ENCODE data around the gene CEMIP. TPM values are rescaled to one million over a fixed set of nuclear protein-coding genes. Genes with fewer than 3 reads are reported as not detected.

Gene CEMIP
- total RNA-seq, 6 experiments from 2014 or later = 5.8 to 53.2 (median 48.3) TPM

DNA sequence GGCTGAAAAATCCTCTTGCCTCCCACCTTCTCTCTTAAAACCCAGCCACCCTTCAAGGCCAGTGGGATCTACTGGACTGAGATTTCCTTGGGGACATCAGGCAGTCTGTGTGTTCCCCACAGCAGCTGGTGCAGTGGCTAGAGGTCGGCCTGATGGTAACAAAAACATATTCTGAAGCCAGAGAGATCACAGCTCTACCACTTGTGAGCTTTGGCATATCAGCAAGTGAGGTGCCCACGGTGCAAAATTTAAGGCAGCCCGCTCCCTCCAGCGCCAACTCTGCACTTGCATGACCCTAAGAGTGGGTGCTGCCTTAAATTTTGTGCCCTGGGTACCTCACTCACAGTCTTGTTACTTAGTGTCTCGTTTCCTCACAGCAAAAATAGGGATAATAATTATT, 113.2 kb downstream of the CEMIP start:
- no peak overlapping the region for H3K4me3 Mint-ChIP-seq
- H3K27ac Mint-ChIP-seq = no peak overlapping the region
- peaks cover 6% of the 10 kb centered on the region; the same call in 1 of the 2 replicates for H3K9me3 Mint-ChIP-seq
- H3K36me3 Mint-ChIP-seq (ENCODE audit: low read depth) = peaks cover 15% of the 10 kb centered on the region
- H3K27me3 Mint-ChIP-seq (ENCODE audit: insufficient read depth) = peaks cover 4% of the 10 kb centered on the region; the same call in 1 of the 2 replicates
- no peak for DNase-seq
- peaks cover 17% of the 10 kb centered on the region; the same call in 1 of the 2 replicates for H3K4me1 Mint-ChIP-seq (ENCODE audit: low read depth)
- TF ChIP-seq, protein P1, sequence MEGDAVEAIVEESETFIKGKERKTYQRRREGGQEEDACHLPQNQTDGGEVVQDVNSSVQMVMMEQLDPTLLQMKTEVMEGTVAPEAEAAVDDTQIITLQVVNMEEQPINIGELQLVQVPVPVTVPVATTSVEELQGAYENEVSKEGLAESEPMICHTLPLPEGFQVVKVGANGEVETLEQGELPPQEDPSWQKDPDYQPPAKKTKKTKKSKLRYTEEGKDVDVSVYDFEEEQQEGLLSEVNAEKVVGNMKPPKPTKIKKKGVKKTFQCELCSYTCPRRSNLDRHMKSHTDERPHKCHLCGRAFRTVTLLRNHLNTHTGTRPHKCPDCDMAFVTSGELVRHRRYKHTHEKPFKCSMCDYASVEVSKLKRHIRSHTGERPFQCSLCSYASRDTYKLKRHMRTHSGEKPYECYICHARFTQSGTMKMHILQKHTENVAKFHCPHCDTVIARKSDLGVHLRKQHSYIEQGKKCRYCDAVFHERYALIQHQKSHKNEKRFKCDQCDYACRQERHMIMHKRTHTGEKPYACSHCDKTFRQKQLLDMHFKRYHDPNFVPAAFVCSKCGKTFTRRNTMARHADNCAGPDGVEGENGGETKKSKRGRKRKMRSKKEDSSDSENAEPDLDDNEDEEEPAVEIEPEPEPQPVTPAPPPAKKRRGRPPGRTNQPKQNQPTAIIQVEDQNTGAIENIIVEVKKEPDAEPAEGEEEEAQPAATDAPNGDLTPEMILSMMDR (IDR thresholded peaks at IDR 0.05) = no peak

GRCh38 chr15:80893777-80894176, 114.6 kb downstream of the CEMIP start:
- no peak overlapping the region for H3K27ac Mint-ChIP-seq
- H3K9me3 Mint-ChIP-seq = peaks cover 6% of the 10 kb centered on the region; the same call in 1 of the 2 replicates
- DNase-seq = no peak
- peaks cover 19% of the 10 kb centered on the region; the same call in 1 of the 2 replicates for H3K4me1 Mint-ChIP-seq (ENCODE audit: low read depth)
- H3K27me3 Mint-ChIP-seq (ENCODE audit: insufficient read depth) = no peaks in the 10 kb centered on the region; the same call in 1 of the 2 replicates
- H3K4me3 Mint-ChIP-seq = no peak overlapping the region
- peaks cover 15% of the 10 kb centered on the region for H3K36me3 Mint-ChIP-seq (ENCODE audit: low read depth)
- TF ChIP-seq, protein P1 (IDR thresholded peaks at IDR 0.05) = no peak

- H3K4me1 Mint-ChIP-seq (ENCODE audit: low read depth) = peaks cover 19% of the 10 kb centered on the region; the same call in 1 of the 2 replicates
Observed at GRCh38 chr15:80895091-80895490, 115.9 kb downstream of the CEMIP start.

DNA sequence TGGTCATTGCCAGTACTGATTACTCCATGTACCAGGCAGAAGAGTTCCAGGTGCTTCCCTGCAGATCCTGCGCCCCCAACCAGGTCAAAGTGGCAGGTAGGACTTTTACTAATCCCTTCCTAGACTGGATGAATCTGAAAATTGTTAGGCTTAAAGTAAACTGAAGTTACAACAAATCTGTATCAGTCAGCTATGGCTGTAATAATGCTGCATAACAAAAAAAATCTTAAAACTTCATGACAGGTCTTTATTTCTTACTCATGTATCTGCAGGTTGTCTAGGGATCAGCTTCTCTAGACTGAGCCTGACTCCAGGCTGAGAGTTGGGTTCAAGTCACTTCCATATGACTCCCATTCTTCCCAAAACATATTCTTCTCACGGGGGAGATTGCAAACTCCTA, 116.8 kb downstream of the CEMIP start:
- no peak overlapping the region for H3K4me3 Mint-ChIP-seq
- peaks cover 6% of the 10 kb centered on the region; the same call in 1 of the 2 replicates for H3K9me3 Mint-ChIP-seq
- H3K27me3 Mint-ChIP-seq (ENCODE audit: insufficient read depth) = no peaks in the 10 kb centered on the region; the same call in 1 of the 2 replicates
- H3K27ac Mint-ChIP-seq = no peak overlapping the region
- TF ChIP-seq, protein P1 (IDR thresholded peaks at IDR 0.05) = no peak
- peaks cover 19% of the 10 kb centered on the region for H3K4me1 Mint-ChIP-seq (ENCODE audit: low read depth)
- no peak for DNase-seq
- peaks cover 15% of the 10 kb centered on the region for H3K36me3 Mint-ChIP-seq (ENCODE audit: low read depth)

More at GRCh38 chr15:80895091-80895490, 115.9 kb downstream of the CEMIP start:
- peaks cover 15% of the 10 kb centered on the region for H3K36me3 Mint-ChIP-seq (ENCODE audit: low read depth)
- no peak overlapping the region for H3K4me3 Mint-ChIP-seq
- H3K27me3 Mint-ChIP-seq (ENCODE audit: insufficient read depth) = no peaks in the 10 kb centered on the region; the same call in 1 of the 2 replicates
- TF ChIP-seq, protein P1 (IDR thresholded peaks at IDR 0.05) = no peak
- DNase-seq = no peak
- H3K9me3 Mint-ChIP-seq = peaks cover 6% of the 10 kb centered on the region; the same call in 1 of the 2 replicates
- no peak overlapping the region for H3K27ac Mint-ChIP-seq

DNA sequence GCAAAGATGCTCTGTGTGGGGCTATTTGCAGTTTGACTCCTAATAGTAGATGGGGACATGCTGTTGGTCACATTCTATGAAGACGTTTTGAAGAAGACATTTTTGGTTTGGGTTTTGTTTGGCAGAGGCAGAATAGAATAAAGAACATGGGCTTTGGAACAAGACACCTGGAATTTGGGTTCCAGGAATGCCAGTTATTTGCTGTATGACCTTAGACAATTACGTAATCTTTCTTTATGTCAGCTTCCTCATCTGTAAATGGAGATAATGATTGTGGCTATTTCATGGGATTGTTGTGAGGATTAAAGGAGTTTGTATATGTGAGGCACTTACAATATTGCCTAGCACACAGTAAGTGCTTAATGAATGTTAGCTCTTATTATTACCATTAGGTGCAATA, 118.9 kb downstream of the CEMIP start:
- TF ChIP-seq, protein P1 (IDR thresholded peaks at IDR 0.05) = no peak
- Mint-ChIP-seq H3K4me3 (no peak overlapping the region), H3K4me1 (ENCODE audit: low read depth) (peaks cover 20% of the 10 kb centered on the region), H3K36me3 (ENCODE audit: low read depth) (peaks cover 15% of the 10 kb centered on the region), H3K27me3 (ENCODE audit: insufficient read depth) (no peaks in the 10 kb centered on the region; the same call in 1 of the 2 replicates), H3K9me3 (peaks cover 6% of the 10 kb centered on the region; the same call in 1 of the 2 replicates), H3K27ac (no peak overlapping the region)
- DNase-seq = no peak

All from HFFc6 (cell line).